T-helper 1 cell (primary cell): ENCODE measurements around the gene DLL1.

Experiments
- DNase-seq, 5 donors: peaks; one replicate each; pipeline ENCODE4 v3.0.0-alpha.2; 2012 to 2020

DLL1 gene

DNA sequence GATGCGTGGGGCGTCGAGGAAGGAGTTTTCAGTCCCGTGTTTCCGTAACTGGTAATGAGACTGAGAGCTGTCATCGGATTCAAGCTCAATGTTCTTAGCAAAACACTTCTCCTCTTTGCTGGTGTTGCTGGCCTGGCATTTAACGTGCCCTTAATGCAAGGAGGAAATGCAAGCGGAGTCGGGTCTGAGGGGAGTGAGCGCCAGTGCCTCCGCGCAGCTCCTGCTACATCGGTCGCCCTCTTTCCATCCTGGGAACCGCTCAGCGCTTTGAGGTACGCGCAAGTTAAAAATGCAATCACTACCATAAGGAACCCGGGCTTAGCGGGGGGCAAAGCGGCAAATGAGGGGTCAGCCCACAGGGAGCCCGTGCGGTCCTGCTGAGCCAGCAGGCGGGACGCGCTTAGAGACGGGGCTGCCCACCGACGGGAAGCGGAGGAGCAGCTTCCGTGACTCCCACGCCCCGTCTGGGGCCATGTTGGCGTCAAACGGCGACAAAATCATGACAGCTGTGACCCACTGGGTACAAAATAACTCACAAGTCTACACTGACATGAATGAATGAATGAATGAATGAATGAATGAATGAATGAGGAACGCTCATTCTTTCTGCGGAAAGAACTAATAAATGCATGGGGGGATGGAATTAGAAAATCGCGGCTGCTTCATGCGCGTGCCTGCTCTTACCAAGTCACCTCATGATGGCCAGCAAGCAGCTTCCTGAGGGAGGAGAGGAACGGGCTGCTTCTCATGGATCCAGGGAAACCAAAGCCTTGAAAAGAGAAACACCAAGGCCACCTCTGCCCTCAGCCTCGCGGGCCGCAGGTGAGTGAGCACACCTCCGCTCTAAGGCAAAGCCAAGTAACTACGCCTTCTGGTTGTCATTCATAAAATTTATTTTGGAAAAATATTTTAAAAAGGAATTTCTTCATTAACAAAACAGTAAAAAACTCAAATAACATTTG is 9.3 kb downstream of the DLL1 start:
- DNase-seq = no peak

GRCh38 chr6:170280689-170281045 is 10.2 kb downstream of the DLL1 start:
- no peak for DNase-seq

GRCh38 chr6:170279977-170280688 is 10.7 kb downstream of the DLL1 start:
- DNase-seq = peak in 4 of 5 donors; percentile 34 to 53 (median 42)

- DNase-seq = no peak
Measured at GRCh38 chr6:170279426-170279825, 11.5 kb downstream of the DLL1 start.

- DNase-seq = no peak
Measured at GRCh38 chr6:170278743-170279094, 12.2 kb downstream of the DLL1 start.

- no peak for DNase-seq
Measured at GRCh38 chr6:170277893-170278742, 12.8 kb downstream of the DLL1 start.

DNA sequence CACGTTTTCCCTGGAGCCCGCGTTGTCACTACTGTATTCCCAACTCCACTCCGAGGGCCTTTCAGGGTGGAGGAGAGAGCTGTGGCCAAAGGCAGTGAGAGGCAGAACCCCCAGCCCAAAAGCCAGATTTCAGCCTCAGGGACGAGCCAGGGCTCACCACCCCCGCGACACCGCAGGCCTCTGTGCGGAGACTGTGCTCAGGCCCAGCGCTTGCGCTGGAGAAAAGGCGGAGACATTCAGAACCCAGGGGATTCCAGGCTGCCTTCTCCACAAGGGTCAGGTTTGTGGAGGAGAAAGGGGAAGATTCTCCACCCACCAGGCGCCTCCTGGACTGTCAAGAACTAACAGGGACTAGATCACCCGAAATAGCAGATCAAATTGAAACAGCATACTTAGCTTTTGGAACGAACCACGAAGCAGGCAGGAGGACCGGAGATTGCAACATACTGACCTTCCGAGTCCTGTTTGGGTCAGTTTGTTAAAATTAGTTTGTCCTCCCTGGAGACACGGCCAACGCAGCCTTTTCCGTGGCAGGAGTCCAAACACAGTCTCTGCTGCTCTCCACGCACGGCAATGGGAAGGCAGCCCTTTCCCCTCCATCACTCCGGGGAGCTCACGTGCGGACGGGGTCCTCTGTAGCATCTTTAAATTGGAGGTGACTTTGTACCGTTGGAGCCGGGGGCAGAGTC is 14.4 kb downstream of the DLL1 start:
- DNase-seq = no peak

- DNase-seq = no peak
Measured at GRCh38 chr6:170274713-170275560, 15.9 kb downstream of the DLL1 start.

- no peak for DNase-seq
Measured at GRCh38 chr6:170273681-170274080, 17.2 kb downstream of the DLL1 start.

- no peak for DNase-seq
Measured at GRCh38 chr6:170273191-170273590, 17.7 kb downstream of the DLL1 start.

GRCh38 chr6:170272341-170273065 is 18.4 kb downstream of the DLL1 start:
- DNase-seq = no peak

DNA sequence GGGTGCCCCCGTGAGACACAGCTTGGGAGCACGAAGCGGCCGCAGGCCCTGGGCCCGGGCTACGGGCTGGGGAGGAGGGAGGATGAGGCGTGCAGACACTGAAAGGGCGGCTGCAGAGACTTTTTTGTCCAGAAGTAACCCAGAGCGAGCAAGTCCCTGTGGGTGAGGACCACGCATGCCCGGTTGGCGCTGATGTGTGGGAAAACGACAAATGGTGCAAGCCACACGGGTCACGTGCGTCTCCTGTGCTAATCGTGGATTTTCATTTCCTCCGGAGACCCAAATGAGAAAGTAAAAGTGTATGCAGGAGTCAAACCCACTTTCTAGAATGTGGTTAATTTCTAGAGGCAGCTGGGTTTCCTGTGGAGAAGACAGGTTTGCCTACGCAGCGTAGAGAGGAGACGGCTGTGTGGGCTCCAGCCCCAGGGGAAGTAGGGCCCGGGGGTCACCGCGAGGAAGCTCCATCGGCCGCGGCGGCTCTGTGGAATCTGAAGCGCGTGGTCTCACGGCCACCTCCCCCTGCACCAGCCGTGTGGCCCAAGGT is 19.0 kb downstream of the DLL1 start:
- DNase-seq = peak; percentile 41 to 70 (median 62)

DNA sequence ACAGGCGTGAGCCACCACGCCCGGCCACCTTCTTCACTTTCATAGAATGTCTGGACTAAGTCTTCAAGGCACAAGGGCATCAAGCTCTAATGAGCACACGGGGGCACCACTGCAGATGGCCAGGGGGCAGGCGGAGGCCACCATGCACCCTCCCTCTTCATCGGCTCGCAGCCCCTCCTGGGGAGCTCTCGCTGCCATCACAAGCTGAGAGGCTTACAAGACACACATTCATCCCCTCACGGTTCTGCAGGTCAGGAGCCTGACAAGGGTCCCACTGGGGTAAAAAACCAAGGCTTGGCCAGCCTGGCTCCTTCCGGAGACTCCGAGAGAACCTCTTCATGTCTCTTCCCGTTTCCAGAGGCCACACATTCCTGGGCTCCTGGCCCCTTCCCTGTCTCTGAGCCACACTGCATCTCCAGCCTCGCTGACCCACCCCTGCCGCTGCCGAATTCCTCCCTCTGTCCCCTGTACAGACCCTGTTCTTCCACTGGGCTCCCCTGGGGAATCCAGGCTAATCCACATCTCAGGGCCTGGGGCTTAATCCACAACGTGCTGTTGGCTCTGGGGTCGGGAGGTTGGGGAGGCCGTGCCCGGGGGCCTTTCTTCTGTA is 19.8 kb downstream of the DLL1 start:
- DNase-seq = no peak

- no peak for DNase-seq
Measured at GRCh38 chr6:170269846-170270541, 20.9 kb downstream of the DLL1 start.

DNA sequence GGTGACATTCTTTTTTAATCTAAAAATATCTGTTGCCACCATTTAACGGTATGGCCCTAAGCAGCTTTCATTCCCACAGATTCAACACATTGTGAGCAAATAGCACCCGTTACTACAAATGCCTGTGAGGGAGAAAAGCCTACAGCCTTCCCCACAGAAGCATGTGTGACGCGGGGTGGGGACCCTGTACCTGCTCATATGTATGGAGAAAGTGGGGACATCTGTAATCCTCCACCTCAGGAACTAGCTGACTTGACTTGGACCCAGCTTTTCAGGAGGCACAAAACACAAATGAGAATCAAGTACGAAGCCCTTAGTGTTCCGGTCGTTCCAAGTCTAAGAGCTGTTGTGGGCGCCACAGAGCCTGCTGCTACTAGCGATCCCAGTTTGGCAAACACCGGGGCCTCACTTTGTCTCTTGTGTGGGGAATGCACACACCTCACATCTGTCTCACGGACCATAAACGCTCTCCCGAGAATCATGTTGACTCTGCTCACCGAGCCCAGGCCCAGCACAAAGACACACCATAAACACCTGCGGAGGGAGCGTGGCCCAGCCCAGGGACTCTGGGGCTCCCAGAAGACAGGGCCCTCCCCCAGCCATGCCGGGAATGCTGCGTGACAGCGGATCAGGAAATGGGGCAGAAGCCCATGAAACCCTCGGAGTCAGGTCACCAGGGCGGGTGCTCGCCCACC is 21.6 kb downstream of the DLL1 start:
- DNase-seq = no peak

- DNase-seq = no peak
Measured at GRCh38 chr6:170268216-170269129, 22.4 kb downstream of the DLL1 start.

- no peak for DNase-seq
Measured at GRCh38 chr6:170267688-170268087, 23.2 kb downstream of the DLL1 start.
